Measurements from ENCODE around the gene AGPS. TPM values are rescaled to one million over a fixed set of nuclear protein-coding genes. Genes with fewer than 3 reads are reported as not detected.

Gene AGPS
- total and polyA plus RNA-seq, 2 experiments from 2014 or later = 22.9 to 36.7 TPM

GRCh38 chr2:177399376-177399775, 6.8 kb downstream of the AGPS start:
- peaks cover 37% of the 10 kb centered on the region for H3F3A ChIP-seq (ENCODE audit: insufficient read depth)
- no peak overlapping the region for H3K9ac ChIP-seq
- in situ Hi-C loops (cut with MboI) = no loop called here
- H3K36me3 ChIP-seq (ENCODE audit: low read depth) = no peaks in the 10 kb centered on the region
- no peak overlapping the region for H3K4me2 ChIP-seq (ENCODE audit: unreplicated experiment)
- no peaks in the 10 kb centered on the region for H3K9me2 ChIP-seq (ENCODE audit: insufficient read depth)
- H3K4me1 ChIP-seq (ENCODE audit: insufficient read depth) = peaks cover 45% of the 10 kb centered on the region
- no peaks in the 10 kb centered on the region for H3K9me3 ChIP-seq (ENCODE audit: low read depth)
- H3K4me3 ChIP-seq = no peak overlapping the region
- no peak for TF ChIP-seq EZH2 (IDR thresholded peaks at IDR 0.05; ENCODE audit: insufficient read depth, poor library complexity, severe bottlenecking)
- TF ChIP-seq EZH2phosphoT487 (IDR thresholded peaks at IDR 0.05; ENCODE audit: insufficient read depth, low read depth) = no peak
- H3K27me3 ChIP-seq (replicated peaks; ENCODE audit: insufficient read depth) = no peaks in the 10 kb centered on the region
- no peak overlapping the region for H3K27ac ChIP-seq
- no peak overlapping the region for H2AFZ ChIP-seq
- H4K20me1 ChIP-seq (ENCODE audit: insufficient read depth) = no peaks in the 10 kb centered on the region
- DNase-seq = no peak
- WGBS, 2 experiments (ENCODE audit: low coverage in 1 of 2, low lambda C conversion rate in 2 of 2, missing lambda C conversion rate in 2 of 2) = 96 to 100% methylated on average over 1 of the region's 1 CpG
- H3K79me2 ChIP-seq (ENCODE audit: insufficient read depth) = peaks cover 79% of the 10 kb centered on the region

GRCh38 chr2:177400337-177400923, 7.9 kb downstream of the AGPS start:
- Histone ChIP-seq H2AFZ (no peak overlapping the region), H3K27me3 (replicated peaks; ENCODE audit: insufficient read depth) (no peaks in the 10 kb centered on the region), H3K36me3 (ENCODE audit: low read depth) (no peaks in the 10 kb centered on the region), H3K4me3 (no peak overlapping the region), H3K4me1 (ENCODE audit: insufficient read depth) (peaks cover 54% of the 10 kb centered on the region), H3K79me2 (ENCODE audit: insufficient read depth) (peaks cover 79% of the 10 kb centered on the region), H3K9me2 (ENCODE audit: insufficient read depth) (no peaks in the 10 kb centered on the region), H3K9me3 (ENCODE audit: low read depth) (no peaks in the 10 kb centered on the region), H3K4me2 (ENCODE audit: unreplicated experiment) (no peak overlapping the region), H3K27ac (no peak overlapping the region), H3K9ac (no peak overlapping the region), H3F3A (ENCODE audit: insufficient read depth) (peaks cover 32% of the 10 kb centered on the region), H4K20me1 (ENCODE audit: insufficient read depth) (no peaks in the 10 kb centered on the region)
- TF ChIP-seq EZH2phosphoT487 (IDR thresholded peaks at IDR 0.05; ENCODE audit: insufficient read depth, low read depth) (no peak), EZH2 (IDR thresholded peaks at IDR 0.05; ENCODE audit: insufficient read depth, poor library complexity, severe bottlenecking) (no peak)
- peak; percentile 23 for DNase-seq
- WGBS, 2 experiments (ENCODE audit: low coverage in 1 of 2, low lambda C conversion rate in 2 of 2, missing lambda C conversion rate in 2 of 2) = 75% methylated on average over 4 of the region's 4 CpGs
- in situ Hi-C loops (cut with MboI) = no loop called here

GRCh38 chr2:177402096-177402495, 9.5 kb downstream of the AGPS start:
- peaks cover 92% of the 10 kb centered on the region for H3K79me2 ChIP-seq (ENCODE audit: insufficient read depth)
- no peak overlapping the region for H3K9ac ChIP-seq
- H3F3A ChIP-seq (ENCODE audit: insufficient read depth) = peaks cover 20% of the 10 kb centered on the region
- TF ChIP-seq EZH2phosphoT487 (IDR thresholded peaks at IDR 0.05; ENCODE audit: insufficient read depth, low read depth) (no peak), EZH2 (IDR thresholded peaks at IDR 0.05; ENCODE audit: insufficient read depth, poor library complexity, severe bottlenecking) (no peak)
- DNase-seq = no peak
- no peak overlapping the region for H3K4me3 ChIP-seq
- no peaks in the 10 kb centered on the region for H3K9me2 ChIP-seq (ENCODE audit: insufficient read depth)
- H3K27me3 ChIP-seq (replicated peaks; ENCODE audit: insufficient read depth) = no peaks in the 10 kb centered on the region
- in situ Hi-C loops (cut with MboI) = no loop called here
- WGBS, 2 experiments (ENCODE audit: low coverage in 1 of 2, low lambda C conversion rate in 2 of 2, missing lambda C conversion rate in 2 of 2) = 96 to 100% methylated on average over 1 of the region's 1 CpG
- no peak overlapping the region for H3K4me2 ChIP-seq (ENCODE audit: unreplicated experiment)
- no peaks in the 10 kb centered on the region for H3K36me3 ChIP-seq (ENCODE audit: low read depth)
- no peaks in the 10 kb centered on the region for H4K20me1 ChIP-seq (ENCODE audit: insufficient read depth)
- H3K27ac ChIP-seq = no peak overlapping the region
- H2AFZ ChIP-seq = no peak overlapping the region
- no peaks in the 10 kb centered on the region for H3K9me3 ChIP-seq (ENCODE audit: low read depth)
- peaks cover 44% of the 10 kb centered on the region for H3K4me1 ChIP-seq (ENCODE audit: insufficient read depth)

- no peaks in the 10 kb centered on the region for H3K9me3 ChIP-seq (ENCODE audit: low read depth)
- peak overlapping the region; percentile 54 for H2AFZ ChIP-seq
- H3K27ac ChIP-seq = peak overlapping the region; percentile 29; the same call in 1 of the 2 replicates
- H3K36me3 ChIP-seq (ENCODE audit: low read depth) = no peaks in the 10 kb centered on the region
- no peaks in the 10 kb centered on the region for H4K20me1 ChIP-seq (ENCODE audit: insufficient read depth)
- DNase-seq = peak; percentile 77
- in situ Hi-C loops (cut with MboI) = no loop called here
- peaks cover 29% of the 10 kb centered on the region for H3K4me1 ChIP-seq (ENCODE audit: insufficient read depth)
- 17 to 20% methylated on average over 6 of the region's 6 CpGs for WGBS, 2 experiments (ENCODE audit: low coverage in 1 of 2, low lambda C conversion rate in 2 of 2, missing lambda C conversion rate in 2 of 2)
- H3K9ac ChIP-seq = peak overlapping the region; percentile 40
- H3K9me2 ChIP-seq (ENCODE audit: insufficient read depth) = no peaks in the 10 kb centered on the region
- peak overlapping the region; percentile 36; the same call in 1 of the 2 replicates for H3K4me3 ChIP-seq
- peaks cover 100% of the 10 kb centered on the region for H3K79me2 ChIP-seq (ENCODE audit: insufficient read depth)
- no peaks in the 10 kb centered on the region for H3K27me3 ChIP-seq (replicated peaks; ENCODE audit: insufficient read depth)
- TF ChIP-seq EZH2phosphoT487 (IDR thresholded peaks at IDR 0.05; ENCODE audit: insufficient read depth, low read depth) = no peak
- H3K4me2 ChIP-seq (ENCODE audit: unreplicated experiment) = peak overlapping the region; percentile 64
- peaks cover 2% of the 10 kb centered on the region for H3F3A ChIP-seq (ENCODE audit: insufficient read depth)
These were observed 11.3 kb downstream of the AGPS start for GRCh38 chr2:177403838-177404237.

Data from GM23248 (cell line).